ENCODE results near the gene ZFYVE28. TPM values are rescaled to one million over a fixed set of nuclear protein-coding genes. Genes with fewer than 3 reads are reported as not detected.

Gene ZFYVE28
- total and polyA plus RNA-seq, 8 donors, result 4.9 to 88.8 (median 7.3) TPM

DNA sequence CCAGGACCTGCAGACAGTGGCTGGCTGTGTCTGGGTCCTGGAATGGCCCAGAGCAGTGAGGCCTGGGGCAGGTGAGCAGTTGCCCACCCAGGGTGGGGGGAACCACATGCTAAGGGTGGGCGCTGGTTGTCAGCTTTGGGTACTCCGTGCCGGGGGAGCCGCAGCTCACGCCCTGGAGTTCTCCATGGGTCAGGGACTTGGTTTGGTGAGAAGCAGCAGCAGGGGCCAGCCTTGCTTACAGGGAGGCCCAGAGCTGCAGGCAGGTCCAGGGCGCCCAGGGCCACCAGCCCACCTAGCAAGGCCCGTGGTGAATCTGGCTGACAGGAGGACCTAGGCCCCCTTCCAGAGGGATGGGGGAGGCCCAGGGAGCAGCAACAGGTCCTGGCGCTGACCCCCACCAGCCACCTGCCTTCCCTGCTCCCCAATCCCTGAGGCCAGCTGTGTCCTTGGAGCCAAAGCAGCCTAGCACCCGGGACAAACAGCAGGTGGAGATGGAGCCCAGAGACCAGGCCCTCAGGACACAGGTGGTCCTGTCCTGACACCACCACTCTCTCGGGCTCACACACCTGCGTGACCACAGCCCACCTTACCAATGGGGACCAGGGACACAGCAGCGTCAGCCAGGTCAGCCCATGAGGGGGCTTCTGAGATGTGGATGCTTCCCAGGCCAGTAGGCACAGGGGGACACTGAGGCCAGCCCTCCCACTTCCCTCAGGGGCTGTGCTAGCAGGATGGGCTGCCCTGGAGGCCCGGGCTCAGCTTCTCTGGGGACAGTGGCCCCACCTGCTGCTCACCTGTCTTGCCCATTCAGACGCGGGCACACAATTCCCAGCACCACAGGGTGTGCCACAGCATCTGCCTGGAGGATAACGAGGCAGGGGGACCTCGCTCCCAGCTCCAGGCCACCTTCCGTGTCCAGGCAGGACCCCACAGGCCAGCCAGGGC is 160.1 kb downstream of the ZFYVE28 start:
- peak overlapping the region in 3 of 4 donors; percentile 84 to 100 (median 95) for H3K4me3 ChIP-seq
- 84 to 96% (median 89%) methylated on average over 7 to 18 of the region's 18 CpGs for WGBS, 5 donors
- intact Hi-C loops (cut with DNase I; ENCODE audit: low total_unique reads), result no loop called here
- H3K27ac ChIP-seq, result peak overlapping the region in 4 of 5 donors; percentile 87 to 94 (median 94)
- TF ChIP-seq EP300 (IDR thresholded peaks at IDR 0.05) (no peak), POLR2A (IDR thresholded peaks at IDR 0.05) (no peak), POLR2AphosphoS5 (IDR thresholded peaks at IDR 0.05) (no peak)
- TF ChIP-seq, protein P1, sequence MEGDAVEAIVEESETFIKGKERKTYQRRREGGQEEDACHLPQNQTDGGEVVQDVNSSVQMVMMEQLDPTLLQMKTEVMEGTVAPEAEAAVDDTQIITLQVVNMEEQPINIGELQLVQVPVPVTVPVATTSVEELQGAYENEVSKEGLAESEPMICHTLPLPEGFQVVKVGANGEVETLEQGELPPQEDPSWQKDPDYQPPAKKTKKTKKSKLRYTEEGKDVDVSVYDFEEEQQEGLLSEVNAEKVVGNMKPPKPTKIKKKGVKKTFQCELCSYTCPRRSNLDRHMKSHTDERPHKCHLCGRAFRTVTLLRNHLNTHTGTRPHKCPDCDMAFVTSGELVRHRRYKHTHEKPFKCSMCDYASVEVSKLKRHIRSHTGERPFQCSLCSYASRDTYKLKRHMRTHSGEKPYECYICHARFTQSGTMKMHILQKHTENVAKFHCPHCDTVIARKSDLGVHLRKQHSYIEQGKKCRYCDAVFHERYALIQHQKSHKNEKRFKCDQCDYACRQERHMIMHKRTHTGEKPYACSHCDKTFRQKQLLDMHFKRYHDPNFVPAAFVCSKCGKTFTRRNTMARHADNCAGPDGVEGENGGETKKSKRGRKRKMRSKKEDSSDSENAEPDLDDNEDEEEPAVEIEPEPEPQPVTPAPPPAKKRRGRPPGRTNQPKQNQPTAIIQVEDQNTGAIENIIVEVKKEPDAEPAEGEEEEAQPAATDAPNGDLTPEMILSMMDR (IDR thresholded peaks at IDR 0.05), result no peak
- DNase-seq, result peak in 1 of 2 donors; percentile 24
- peaks cover 63 to 77% (median 70%) of the 10 kb centered on the region in 4 donors for H3K4me1 ChIP-seq
- H3K36me3 ChIP-seq, result peaks cover 14 to 49% (median 33%) of the 10 kb centered on the region in 4 donors
- H3K9me3 ChIP-seq, result no peaks in the 10 kb centered on the region
- H3K27me3 ChIP-seq, result no peaks in the 10 kb centered on the region

DNA sequence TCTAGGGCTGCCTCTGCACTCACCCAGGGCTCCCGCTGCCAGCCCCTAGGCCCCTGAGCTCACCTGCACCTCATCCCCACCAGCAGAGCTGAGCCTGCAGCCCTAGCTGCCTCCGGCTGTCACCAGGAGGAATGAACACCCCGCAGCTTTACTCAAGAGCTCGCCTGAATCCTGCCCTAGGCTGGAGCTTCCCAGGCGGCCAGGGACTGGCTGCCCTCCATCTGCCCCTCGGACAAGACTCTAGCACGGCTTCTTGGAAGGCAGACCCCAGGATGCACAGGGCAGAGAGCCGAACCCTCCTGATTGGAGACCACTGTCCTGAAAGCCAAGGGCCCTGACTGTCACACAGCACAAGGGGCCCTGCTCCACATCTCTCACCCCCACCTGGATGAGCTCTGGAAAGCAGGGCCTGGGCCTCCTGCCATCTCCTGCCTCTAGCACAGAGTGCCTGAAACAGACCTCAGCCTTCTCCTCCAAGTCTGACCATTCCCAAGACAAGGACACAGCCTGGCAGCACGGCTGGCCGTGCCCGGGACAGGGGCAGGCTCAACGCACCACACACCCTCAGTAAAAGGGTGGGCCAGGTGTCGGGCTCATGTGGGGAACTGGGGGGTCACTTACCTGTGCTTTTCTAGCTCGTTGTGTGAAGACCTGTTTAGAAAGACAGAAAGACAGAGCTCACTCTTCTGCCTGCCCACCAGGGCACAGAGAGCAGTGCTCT is 160.9 kb downstream of the ZFYVE28 start:
- Histone ChIP-seq H3K27ac (peak overlapping the region; percentile 33 to 94 (median 93)), H3K9me3 (no peaks in the 10 kb centered on the region), H3K4me3 (peak overlapping the region in 2 of 4 donors; percentile 2 to 23), H3K4me1 (peaks cover 59 to 76% (median 62%) of the 10 kb centered on the region in 4 donors), H3K36me3 (peaks cover 23 to 57% (median 42%) of the 10 kb centered on the region in 4 donors), H3K27me3 (no peaks in the 10 kb centered on the region)
- TF ChIP-seq POLR2A (IDR thresholded peaks at IDR 0.05) (no peak), POLR2AphosphoS5 (IDR thresholded peaks at IDR 0.05) (no peak), EP300 (IDR thresholded peaks at IDR 0.05) (no peak)
- TF ChIP-seq, protein P1 (IDR thresholded peaks at IDR 0.05), result no peak
- intact Hi-C loops (cut with DNase I; ENCODE audit: low total_unique reads), result no loop called here
- 66 to 82% (median 73%) methylated on average over 12 to 14 of the region's 14 CpGs for WGBS, 5 donors
- DNase-seq, result peak; percentile 4 to 25

DNA sequence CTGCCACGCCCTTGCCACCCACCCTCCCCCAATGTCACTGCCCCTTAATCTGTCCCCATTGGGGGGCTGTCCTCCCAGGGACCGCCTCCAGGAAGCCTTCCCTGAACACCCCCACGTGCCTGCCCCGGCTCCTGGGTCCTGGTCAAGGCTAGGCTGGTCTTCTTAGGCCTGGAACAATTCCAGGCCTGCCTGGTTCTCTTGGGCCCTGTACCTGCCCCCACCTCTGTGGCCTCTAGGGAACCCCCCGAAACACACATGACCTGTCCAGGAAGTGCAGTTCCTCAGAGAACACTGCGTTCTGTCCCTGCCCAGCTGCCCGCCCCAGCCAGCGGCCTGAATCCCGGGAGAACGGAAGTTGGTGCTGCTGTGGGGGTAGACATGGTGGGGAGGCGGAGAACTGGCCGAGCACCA is 161.7 kb downstream of the ZFYVE28 start:
- TF ChIP-seq EP300 (IDR thresholded peaks at IDR 0.05), result peak; percentile 43
- TF ChIP-seq, protein P1 (IDR thresholded peaks at IDR 0.05), result no peak
- TF ChIP-seq POLR2A (IDR thresholded peaks at IDR 0.05), result no peak
- TF ChIP-seq POLR2AphosphoS5 (IDR thresholded peaks at IDR 0.05), result peak in 1 of 3 donors; percentile 38
- Histone ChIP-seq H3K27me3 (no peaks in the 10 kb centered on the region), H3K4me3 (peak overlapping the region in 3 of 4 donors; percentile 2 to 23 (median 9)), H3K4me1 (peaks cover 58 to 78% (median 61%) of the 10 kb centered on the region in 4 donors), H3K27ac (peak overlapping the region; percentile 33 to 94 (median 93)), H3K36me3 (peaks cover 26 to 65% (median 49%) of the 10 kb centered on the region in 4 donors), H3K9me3 (no peaks in the 10 kb centered on the region)
- peak; percentile 19 to 63 for DNase-seq
- intact Hi-C loops (cut with DNase I; ENCODE audit: low total_unique reads), result no loop called here
- 44 to 61% (median 46%) methylated on average over 11 to 12 of the region's 12 CpGs for WGBS, 5 donors

DNA sequence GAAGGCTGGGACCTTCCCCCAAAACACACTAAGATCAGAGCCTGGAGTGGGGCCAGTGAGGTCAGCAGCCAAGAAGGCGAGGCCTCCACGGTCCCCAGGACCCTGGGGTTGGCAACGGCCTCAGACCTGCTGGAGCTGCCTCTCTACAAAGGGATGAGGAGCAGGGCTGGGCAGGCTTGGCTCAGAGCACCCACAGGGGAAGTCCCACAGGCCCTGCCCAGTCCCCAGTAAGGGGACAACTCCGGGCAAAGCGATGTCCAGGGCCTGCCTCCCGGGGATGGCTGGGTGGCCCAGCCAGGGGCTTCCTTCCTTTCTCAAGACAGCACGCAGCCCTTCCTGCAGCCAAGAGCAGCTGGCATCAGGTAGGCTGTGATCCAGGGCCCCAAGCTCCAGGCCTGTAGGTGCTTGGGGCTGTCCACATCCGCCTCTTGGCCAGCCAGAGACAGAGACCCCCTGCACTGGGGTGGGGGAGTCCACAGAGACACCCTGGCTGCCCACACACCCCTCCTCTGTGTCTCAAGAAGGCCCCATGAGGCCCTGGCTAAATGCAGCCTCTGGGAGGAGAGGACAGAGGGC is 162.2 kb downstream of the ZFYVE28 start:
- peak; percentile 18 to 67 for DNase-seq
- peak overlapping the region; percentile 33 to 94 (median 93) for H3K27ac ChIP-seq
- no peaks in the 10 kb centered on the region for H3K9me3 ChIP-seq
- no peaks in the 10 kb centered on the region for H3K27me3 ChIP-seq
- WGBS, 5 donors, result 23 to 41% (median 38%) methylated on average over 5 to 8 of the region's 8 CpGs
- H3K4me3 ChIP-seq, result peak overlapping the region; percentile 0 to 23 (median 8)
- H3K4me1 ChIP-seq, result peaks cover 58 to 78% (median 61%) of the 10 kb centered on the region in 4 donors
- TF ChIP-seq EP300 (IDR thresholded peaks at IDR 0.05) (no peak), POLR2A (IDR thresholded peaks at IDR 0.05) (no peak), POLR2AphosphoS5 (IDR thresholded peaks at IDR 0.05) (no peak)
- TF ChIP-seq, protein P1 (IDR thresholded peaks at IDR 0.05), result no peak
- intact Hi-C loops (cut with DNase I; ENCODE audit: low total_unique reads), result no loop called here
- H3K36me3 ChIP-seq, result peaks cover 26 to 70% (median 55%) of the 10 kb centered on the region in 4 donors

Data from stomach (tissue), 9 donors.